Tongue (tissue), 2 donors: ENCODE measurements around the gene TFB2M. TPM values are rescaled to one million over a fixed set of nuclear protein-coding genes. Genes with fewer than 3 reads are reported as not detected.
"Not testable (repeated sequence)": the region's sequence is repeated elsewhere in the genome, so short reads cannot be mapped to it uniquely, and the experiment has no call there.

Source experiments
- DNase-seq: peaks from one replicate; pipeline ENCODE4 v3.0.0-alpha.2; 2015
- total RNA-seq: library from RNA; depleted of rRNA; stranded (reverse); fragments of >200 nt; gene quantifications from one replicate; pipeline ENCODE4 v1.2.3, GENCODE V29; 2014

TFB2M gene
- 16.8 TPM for total RNA-seq

GRCh38 chr1:246566128-246566812 is at the start of gene TFB2M, which contains the start of gene CNST:
Gene TFB2M (minus strand): TSS chr1:246566261. CDS start chr1:246566138, 123 bp downstream.
Gene CNST (plus strand): TSS chr1:246566456. CDS start chr1:246591563, 25,107 bp downstream.
- peak; percentile 99 for DNase-seq

- no peak for DNase-seq
Measured at GRCh38 chr1:246613096-246613758, 47.2 kb upstream of the TFB2M start.

GRCh38 chr1:246609632-246610031 is 43.6 kb upstream of the TFB2M start:
- no peak for DNase-seq

GRCh38 chr1:246608616-246609376 is 42.7 kb upstream of the TFB2M start:
- peak; percentile 20 for DNase-seq

GRCh38 chr1:246607462-246607861 is 41.4 kb upstream of the TFB2M start:
- no peak for DNase-seq

GRCh38 chr1:246605231-246605630 is 39.2 kb upstream of the TFB2M start:
- DNase-seq = not testable (repeated sequence)

- DNase-seq = no peak
Measured at GRCh38 chr1:246602194-246602593, 36.1 kb upstream of the TFB2M start.

- DNase-seq = no peak
Measured at GRCh38 chr1:246600579-246600978, 34.5 kb upstream of the TFB2M start.

GRCh38 chr1:246599315-246599714 is 33.3 kb upstream of the TFB2M start:
- DNase-seq = no peak

- DNase-seq = no peak
Measured at GRCh38 chr1:246597971-246598370, 31.9 kb upstream of the TFB2M start.

GRCh38 chr1:246597340-246597739 is 31.3 kb upstream of the TFB2M start:
- peak; percentile 53 for DNase-seq

- DNase-seq = no peak
Measured at GRCh38 chr1:246595146-246595545, 29.1 kb upstream of the TFB2M start.

- DNase-seq = peak; percentile 29
Measured at GRCh38 chr1:246592695-246593094, 26.6 kb upstream of the TFB2M start.

- DNase-seq = no peak
Measured at GRCh38 chr1:246591958-246592357, 25.9 kb upstream of the TFB2M start.

GRCh38 chr1:246591504-246591903 is 25.4 kb upstream of the TFB2M start:
- no peak for DNase-seq

- no peak for DNase-seq
Measured at GRCh38 chr1:246591047-246591446, 25.0 kb upstream of the TFB2M start.

- DNase-seq = not testable (repeated sequence)
Measured at GRCh38 chr1:246589919-246590318, 23.9 kb upstream of the TFB2M start.

- no peak for DNase-seq
Measured at GRCh38 chr1:246588159-246588721, 22.2 kb upstream of the TFB2M start.

GRCh38 chr1:246587606-246588005 is 21.5 kb upstream of the TFB2M start:
- DNase-seq = no peak

- no peak for DNase-seq
Measured at GRCh38 chr1:246587032-246587431, 21.0 kb upstream of the TFB2M start.

GRCh38 chr1:246583448-246584185 is 17.6 kb upstream of the TFB2M start:
- DNase-seq = peak; percentile 37

- DNase-seq = no peak
Measured at GRCh38 chr1:246583056-246583440, 17.0 kb upstream of the TFB2M start.
